HEK293T (cell line): ENCODE data around the gene ARHGAP26.

ENCODE experiments used
- ARNT ChIP-seq: fragments of 450-650 bp; IDR thresholded peaks from 2 replicates; pipeline ENCODE4 v1.6.1; 2017; ENCODE audit warnings: mild to moderate bottlenecking
- FOXK2 ChIP-seq: fragments of 450-650 bp; IDR thresholded peaks from 2 replicates; pipeline ENCODE4 v1.6.1; 2016; ENCODE audit warnings: mild to moderate bottlenecking
- FOXM1 ChIP-seq: fragments of 450-650 bp; IDR thresholded peaks from 2 replicates; pipeline ENCODE4 v1.6.1; 2017; ENCODE audit warnings: mild to moderate bottlenecking, borderline replicate concordance
- NFRKB ChIP-seq: fragments of 450-650 bp; IDR thresholded peaks from 2 replicates; pipeline ENCODE4 v1.6.1; 2016; ENCODE audit warnings: mild to moderate bottlenecking, moderate library complexity
- SP1 ChIP-seq: fragments of 450-650 bp; IDR thresholded peaks from 2 replicates; pipeline ENCODE4 v1.6.1; 2017

DNA sequence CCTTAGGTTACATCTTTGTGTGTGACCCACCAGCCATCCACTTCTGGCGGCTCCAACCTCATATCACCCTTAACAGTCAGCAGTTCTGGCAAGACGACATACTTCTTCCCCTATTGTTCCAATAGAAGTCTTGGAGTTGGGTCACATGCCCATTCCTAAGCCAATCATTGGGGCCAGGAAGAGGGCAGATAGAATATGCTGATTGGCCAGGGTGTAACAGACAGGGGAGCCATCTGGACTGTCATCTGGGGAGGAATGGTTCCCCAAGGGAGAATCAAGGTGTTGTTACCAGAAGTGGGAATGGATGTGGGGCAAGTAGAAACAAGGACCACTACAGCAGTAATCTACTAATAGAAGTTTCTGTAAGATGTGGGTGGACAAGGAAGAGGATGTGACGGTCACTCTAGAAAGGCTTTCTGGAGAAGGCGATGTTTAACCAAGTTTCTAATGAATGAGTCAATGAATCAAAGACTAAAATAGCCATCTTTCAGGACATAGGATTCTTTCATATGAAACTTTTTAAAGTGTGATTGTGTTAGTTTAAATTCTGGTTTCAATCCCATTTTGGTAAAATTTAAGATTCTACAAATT is 200.4 kb downstream of the ARHGAP26 start:
- TF ChIP-seq FOXM1 = no peak
- no peak for TF ChIP-seq ARNT
- no peak for TF ChIP-seq SP1
- TF ChIP-seq NFRKB = no peak
- no peak for TF ChIP-seq FOXK2
